ENCODE data around the gene CPA1. TPM values are rescaled to one million over a fixed set of nuclear protein-coding genes. Genes with fewer than 3 reads are reported as not detected.
A peak's percentile ranks its signal among the peaks of the same experiment; 100 is the strongest.

The CPA1 gene
- not detected for total RNA-seq
- long read RNA-seq = 0 reads

- intact Hi-C loops (cut with DNase I) = no loop called here
Observed at GRCh38 chr7:130379921-130380860, at the start of gene CPA1. Gene CPA1, plus strand, starts transcription at chr7:130380494. Its CDS starts 27 bp downstream, at chr7:130380521.

GRCh38 chr7:130332259-130333053 lies 47.8 kb upstream of the CPA1 start:
- no peak for DNase-seq (ENCODE audit: low spot score)
- intact Hi-C loops (cut with DNase I) = no loop called here

More at GRCh38 chr7:130379921-130380860, at the start of gene CPA1:
- no peak for DNase-seq (ENCODE audit: low spot score)

- DNase-seq (ENCODE audit: low spot score) = no peak
Observed at GRCh38 chr7:130333832-130334231, 46.5 kb upstream of the CPA1 start.

DNA sequence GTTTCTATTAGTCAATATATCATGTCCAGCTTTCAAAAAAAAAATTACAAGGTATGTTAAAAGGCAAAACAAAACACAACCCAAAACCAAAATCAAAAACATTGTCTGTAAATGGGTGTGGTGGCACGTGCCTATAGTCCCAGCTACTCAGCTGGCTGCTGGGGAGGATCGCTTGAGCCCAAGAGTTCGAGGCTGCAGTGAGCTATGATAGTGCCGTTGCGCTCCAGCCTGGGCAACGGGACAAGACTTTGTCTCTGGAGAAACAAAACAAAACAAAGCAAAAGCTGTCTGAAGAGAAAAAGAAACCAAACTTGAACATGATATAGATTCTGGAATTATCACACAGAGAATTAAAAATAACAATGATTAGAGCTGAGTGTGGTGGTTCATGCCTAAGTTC lies 46.0 kb upstream of the CPA1 start:
- intact Hi-C loops (cut with DNase I) = no loop called here
- no peak for DNase-seq (ENCODE audit: low spot score)

More at GRCh38 chr7:130333832-130334231, 46.5 kb upstream of the CPA1 start:
- intact Hi-C loops (cut with DNase I) = no loop called here

- DNase-seq (ENCODE audit: low spot score) = no peak
- intact Hi-C loops (cut with DNase I) = no loop called here
Observed at GRCh38 chr7:130337410-130337971, 42.8 kb upstream of the CPA1 start.

DNA sequence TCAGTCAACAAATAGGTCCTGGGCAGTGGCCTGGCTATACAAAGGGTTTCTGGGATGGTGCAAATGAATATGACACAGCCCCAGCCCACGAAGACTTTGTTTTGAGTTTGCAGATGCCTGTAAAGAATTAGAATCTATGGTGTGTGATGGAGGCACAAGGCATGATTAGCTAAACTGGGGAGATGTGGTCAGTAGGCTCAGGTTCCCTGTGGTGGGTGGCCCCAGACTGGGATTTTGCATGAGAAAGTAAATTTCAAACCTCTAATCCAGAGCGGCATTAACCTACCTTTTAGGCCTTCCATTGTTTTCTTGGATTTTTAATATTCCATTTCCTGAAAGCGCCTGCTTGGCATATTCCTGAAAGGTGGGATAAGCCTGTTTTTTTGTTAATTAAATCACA lies 42.1 kb upstream of the CPA1 start:
- intact Hi-C loops (cut with DNase I) = no loop called here
- no peak for DNase-seq (ENCODE audit: low spot score)

DNA sequence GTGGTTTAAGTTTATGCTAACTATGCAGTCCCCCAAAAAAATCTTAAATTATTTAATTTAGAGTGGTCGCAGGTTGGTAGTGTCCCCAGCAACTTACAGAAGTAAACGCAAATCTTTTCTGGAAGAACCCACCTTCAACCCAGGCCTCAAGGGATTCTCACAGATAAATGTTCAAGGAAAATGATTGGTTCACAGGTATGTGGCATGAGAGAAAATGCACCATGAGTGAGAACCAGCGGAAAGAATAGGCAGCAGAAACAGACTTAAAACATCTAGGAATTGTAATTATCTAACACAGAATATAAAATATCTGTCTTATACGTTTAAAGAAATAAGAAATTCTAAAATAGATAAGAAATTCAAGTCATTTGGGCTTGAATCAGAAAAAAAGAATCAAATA lies 38.4 kb upstream of the CPA1 start:
- DNase-seq (ENCODE audit: low spot score) = no peak

GRCh38 chr7:130342701-130343380 lies 37.5 kb upstream of the CPA1 start:
- intact Hi-C loops (cut with DNase I) = no loop called here

More for the DNA sequence above, 38.4 kb upstream of the CPA1 start:
- intact Hi-C loops (cut with DNase I) = no loop called here

DNA sequence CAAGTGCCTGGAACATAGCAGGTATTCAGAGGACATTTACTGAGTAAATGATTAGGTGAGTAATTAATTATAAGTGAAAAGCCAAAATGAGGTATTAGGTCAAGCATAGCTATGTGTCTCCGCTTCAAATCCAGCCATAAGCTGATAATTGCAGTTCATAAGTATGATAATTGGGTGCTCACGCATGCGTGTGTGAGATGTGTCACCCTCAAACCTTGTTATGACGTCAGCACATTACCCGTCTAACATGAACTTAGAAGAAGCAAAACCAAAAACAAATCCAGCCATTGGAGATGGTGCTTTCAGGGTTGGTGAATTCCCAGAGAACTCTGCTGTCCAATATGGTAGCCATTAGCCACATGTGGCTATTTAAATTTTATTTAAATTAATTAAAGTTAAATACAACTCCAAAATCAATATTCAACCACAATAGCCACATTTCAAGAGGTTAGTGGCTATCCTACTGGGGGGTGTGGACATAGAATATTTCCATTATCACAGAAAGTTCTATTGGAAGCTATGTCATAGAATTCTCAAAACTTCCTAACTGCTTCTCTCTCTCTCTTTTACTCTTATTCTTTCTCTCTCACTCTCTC lies 35.9 kb upstream of the CPA1 start, which contains the start of gene CPA5:
TSS of gene CPA5 (plus strand) at position 546 of the 596 bp plus-strand sequence. CDS start 1,670 bp downstream, outside the sequence.
- intact Hi-C loops (cut with DNase I) = no loop called here
- no peak for DNase-seq (ENCODE audit: low spot score)

More at GRCh38 chr7:130342701-130343380, 37.5 kb upstream of the CPA1 start:
- DNase-seq (ENCODE audit: low spot score) = no peak

DNA sequence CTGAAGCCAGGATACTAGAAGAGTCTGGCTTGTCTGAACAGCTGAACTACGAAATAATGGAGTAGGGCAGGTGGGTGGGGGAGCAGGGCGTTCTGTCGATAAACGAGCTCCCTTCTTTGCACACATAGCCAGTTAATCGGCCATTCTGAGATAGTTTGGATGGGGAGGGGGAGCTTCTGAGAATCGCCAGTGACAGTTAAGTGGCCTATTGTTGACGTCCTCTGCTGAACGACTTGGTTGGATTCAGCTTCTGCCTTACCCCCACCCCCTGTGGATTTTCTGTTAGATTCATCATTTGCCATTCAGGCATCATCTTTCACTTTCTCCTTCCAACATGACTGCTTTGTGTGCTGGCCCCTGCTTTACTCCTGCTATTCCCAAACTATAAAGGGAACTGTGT lies 35.2 kb upstream of the CPA1 start:
- intact Hi-C loops (cut with DNase I) = no loop called here

DNA sequence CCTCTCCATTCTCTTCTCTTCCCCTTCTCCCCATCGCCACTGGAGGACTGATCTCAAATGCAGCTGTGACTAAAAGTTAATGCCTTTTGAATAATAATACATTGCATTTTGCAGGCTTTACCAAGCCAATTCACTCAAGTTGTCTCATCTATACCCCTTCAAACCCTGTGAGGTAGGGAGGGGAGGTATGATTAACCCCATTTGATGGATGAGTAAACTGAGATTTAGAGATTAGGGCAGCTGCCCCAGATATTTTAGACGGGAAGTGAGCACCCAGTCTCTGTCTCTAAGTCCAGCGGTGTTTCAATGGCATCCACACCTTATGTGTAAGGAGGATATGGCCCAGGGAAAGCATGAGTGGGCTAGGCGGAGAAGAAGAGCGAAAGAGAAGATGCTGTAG lies 34.6 kb upstream of the CPA1 start:
- intact Hi-C loops (cut with DNase I) = no loop called here
- peak; percentile 27 for DNase-seq (ENCODE audit: low spot score)

More for the DNA sequence above, 35.2 kb upstream of the CPA1 start:
- DNase-seq (ENCODE audit: low spot score) = peak; percentile 62

GRCh38 chr7:130346177-130346905 lies 34.0 kb upstream of the CPA1 start:
- peak; percentile 71 for DNase-seq (ENCODE audit: low spot score)
- intact Hi-C loops (cut with DNase I) = no loop called here

- DNase-seq (ENCODE audit: low spot score) = no peak
- intact Hi-C loops (cut with DNase I) = no loop called here
Observed at GRCh38 chr7:130346941-130347340, 33.4 kb upstream of the CPA1 start.

DNA sequence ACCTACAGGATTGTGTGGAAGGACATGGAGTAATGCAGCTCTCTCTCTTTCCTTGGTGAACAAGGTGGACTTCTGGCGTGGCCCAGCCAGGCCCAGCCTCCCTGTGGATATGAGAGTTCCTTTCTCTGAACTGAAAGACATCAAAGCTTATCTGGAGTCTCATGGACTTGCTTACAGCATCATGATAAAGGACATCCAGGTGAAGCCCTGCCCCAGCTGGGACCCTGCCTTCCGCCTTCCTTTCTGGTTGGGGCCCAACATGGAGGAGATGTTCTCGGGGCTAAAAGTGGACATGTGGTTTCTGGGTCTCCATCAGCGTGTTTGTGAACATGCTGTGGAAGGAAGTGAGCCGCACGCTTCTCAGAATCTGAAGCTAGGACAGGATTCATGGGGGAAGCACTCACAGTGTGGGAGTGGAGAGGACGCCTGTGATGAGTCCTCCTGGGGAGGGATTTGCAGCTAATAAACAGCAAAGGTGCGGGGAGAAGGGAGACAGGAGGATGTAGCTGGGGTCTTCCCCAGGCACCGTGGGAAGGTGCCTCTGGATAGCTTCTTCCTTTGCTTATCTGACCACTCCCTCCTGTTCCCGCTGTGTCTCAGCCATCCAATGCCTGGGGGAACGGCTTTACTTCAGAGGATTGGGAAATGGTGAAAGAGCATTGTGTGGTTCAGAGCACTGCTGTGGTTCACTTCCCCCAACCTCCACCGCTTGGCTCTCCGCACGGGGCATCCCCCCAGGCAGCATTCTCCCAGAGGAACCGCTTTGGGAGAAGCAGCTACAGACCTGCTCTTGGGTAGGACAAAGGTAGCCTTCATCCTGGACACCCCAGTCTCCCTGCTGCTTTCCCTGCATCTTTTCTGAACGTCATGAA lies 30.1 kb upstream of the CPA1 start:
- intact Hi-C loops (cut with DNase I) = loop anchor here (5.0 kb wide), 2 partner anchors 73 to 142 kb away; partner anchors contain the start of gene MEST
- peak; percentile 57 for DNase-seq (ENCODE audit: low spot score)

DNA sequence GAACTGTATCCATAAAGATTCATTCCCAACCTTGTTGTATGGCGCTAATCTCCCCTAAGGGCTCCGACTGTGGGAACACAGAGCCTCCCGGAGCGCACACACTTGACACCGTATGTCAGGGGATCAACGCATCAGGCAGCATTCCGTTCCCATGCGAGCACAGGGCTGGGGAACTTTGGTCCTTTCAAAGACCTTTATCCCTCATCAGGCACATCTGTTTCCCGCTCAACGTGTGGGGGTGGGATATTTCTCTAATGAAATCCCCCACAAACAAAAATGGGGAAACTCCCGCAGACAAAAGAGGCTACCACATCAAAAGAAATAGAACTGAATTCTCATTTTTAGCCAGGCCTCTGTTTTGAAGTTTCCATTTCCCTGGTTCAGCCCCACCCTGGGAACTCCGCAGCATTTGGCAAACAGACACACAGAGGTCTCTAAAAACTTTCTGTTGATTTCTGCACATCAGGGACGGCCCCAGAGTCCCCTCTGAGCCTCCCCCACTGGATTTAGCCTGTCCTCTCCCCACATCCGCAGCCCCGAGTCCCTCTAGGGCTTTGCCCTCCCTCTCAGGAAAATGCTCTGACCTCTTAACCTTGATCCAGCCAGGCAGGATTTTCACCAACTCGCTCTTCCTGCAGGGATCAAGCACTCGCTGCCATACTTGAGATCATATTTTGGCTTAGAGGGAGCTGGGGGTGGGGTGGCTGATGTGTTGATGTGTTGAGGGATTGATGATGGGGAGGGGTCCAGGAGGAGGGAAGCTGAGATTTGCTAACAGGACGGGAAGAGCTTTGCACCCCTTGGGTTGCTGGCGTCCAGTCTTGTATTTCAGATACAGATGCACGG lies 29.1 kb upstream of the CPA1 start:
- peak; percentile 72 for DNase-seq (ENCODE audit: low spot score)
- intact Hi-C loops (cut with DNase I) = loop anchor here (5.0 kb wide), 2 partner anchors 74 to 141 kb away; partner anchors contain the start of gene MEST

DNA sequence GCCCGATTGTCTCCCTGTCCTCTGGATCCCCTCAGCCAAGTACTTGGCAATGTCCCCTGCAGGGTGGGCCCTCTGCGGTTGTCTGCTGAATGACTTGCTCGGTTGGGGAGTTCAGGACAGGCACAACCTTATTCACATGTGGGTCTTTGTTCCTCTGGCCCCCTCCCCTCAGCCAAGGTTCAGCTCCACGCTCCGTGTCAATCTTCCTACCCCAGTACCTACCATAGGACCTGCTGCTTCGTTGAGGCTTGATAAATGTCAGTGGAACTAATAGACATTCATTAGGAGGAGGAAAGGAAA lies 28.6 kb upstream of the CPA1 start:
- intact Hi-C loops (cut with DNase I) = loop anchor here (5.0 kb wide), 2 partner anchors 74 to 141 kb away; partner anchors contain the start of gene MEST
- no peak for DNase-seq (ENCODE audit: low spot score)

Measured in cardiac septum (tissue), 1 donor.